Upper lobe of left lung (tissue), 6 donors: ENCODE measurements around the gene SETD5. TPM values are rescaled to one million over a fixed set of nuclear protein-coding genes. Genes with fewer than 3 reads are reported as not detected.

ENCODE experiments used
- ATAC-seq, 2 donors: fragments of 200-7000 bp; cut with Tn5 transposase; one replicate each; pipeline ENCODE4 v1.9.1; 2022; ENCODE audit warnings: mild to moderate bottlenecking in 2 of 2, moderate library complexity in 2 of 2; ENCODE audit not compliant: low FRiP score in 2 of 2
- DNase-seq, 2 donors: peaks; one replicate each; pipeline ENCODE4 v3.0.0-alpha.2; 2019 to 2020
- H3K27ac ChIP-seq, 4 donors: fragments of 200-600 bp; sonication (generic); one replicate each; pipeline ENCODE4 v1.5.1; 2016 to 2019
- H3K27me3 ChIP-seq, 4 donors: fragments of 200-600 bp; sonication (generic); one replicate each; pipeline ENCODE4 v1.5.1; 2017 to 2019
- H3K36me3 ChIP-seq, 4 donors: fragments of 200-600 bp; sonication (generic); one replicate each; pipeline ENCODE4 v1.5.1; 2016 to 2019
- H3K4me1 ChIP-seq, 4 donors: fragments of 200-600 bp; sonication (generic); one replicate each; pipeline ENCODE4 v1.5.1; 2018 to 2019
- H3K4me3 ChIP-seq, 4 donors: fragments of 200-600 bp; sonication (generic); one replicate each; pipeline ENCODE4 v1.5.1; 2017 to 2019; ENCODE audit warnings: mild to moderate bottlenecking in 2 of 4, moderate library complexity in 1 of 4
- H3K9me3 ChIP-seq, 4 donors: fragments of 200-600 bp; sonication (generic); one replicate each; pipeline ENCODE4 v1.5.1; 2018 to 2019
- CTCF ChIP-seq, 6 experiments: fragments of 450-650 bp in 4 of 6; fragments of 200-600 bp in 2 of 6; sonication (generic) in 2 of 6; IDR thresholded peaks; one replicate each; pipeline ENCODE4 v1.5.1; 2016 to 2019; ENCODE audit warnings: antibody characterized with exemption in 6 of 6
- EP300 ChIP-seq, 4 donors: sonication (generic); formaldehyde crosslinking; IDR thresholded peaks; one replicate each; pipeline ENCODE4 v1.5.1; 2017; ENCODE audit warnings: antibody characterized with exemption in 4 of 4, control low read depth in 2 of 4
- POLR2A ChIP-seq, 4 donors: fragments of 450-650 bp; IDR thresholded peaks; one replicate each; pipeline ENCODE4 v1.5.1; 2016 to 2017; ENCODE audit warnings: antibody characterized with exemption in 4 of 4, mild to moderate bottlenecking in 2 of 4
- POLR2AphosphoS5 ChIP-seq, 2 donors: sonication (generic); formaldehyde crosslinking; IDR thresholded peaks; one replicate each; pipeline ENCODE4 v1.5.1; 2017; ENCODE audit warnings: antibody characterized with exemption in 2 of 2
- whole genome bisulfite sequencing, 2 donors: methylation state at CpG; one replicate each; pipeline ENCODE4 v1.1.5; 2017 to 2018; 5-methylcytosine and 5-hydroxymethylcytosine counted together
- total RNA-seq, 6 donors: library from RNA; depleted of rRNA in 4 of 6; stranded (reverse); fragments of >200 nt in 4 of 6; gene quantifications; one replicate each; pipeline versions ENCODE4 v1.1.0 to v1.2.1, GENCODE V29; 2016 to 2021
- donor health status: DM: no; HTN: no; CAD: no; lungs with moderate emphysema.
- donor health status: DM: no; HTN: yes; CAD: no; lungs with severe emphysema.

Gene SETD5
- total RNA-seq, 6 donors from 2014 or later: 75.1 to 213 (median 113) TPM

GRCh38 chr3:9395570-9396300 is 1.7 kb upstream of the SETD5 start:
- 10 to 11% methylated on average over 14 of the region's 15 CpGs for WGBS, 2 donors
- Histone ChIP-seq H3K27ac (peak overlapping the region; percentile 99 to 100 (median 100)), H3K9me3 (no peaks in the 10 kb centered on the region), H3K36me3 (peaks cover 7 to 38% (median 14%) of the 10 kb centered on the region in 4 donors), H3K27me3 (no peaks in the 10 kb centered on the region), H3K4me3 (peak overlapping the region; percentile 55 to 88 (median 80)), H3K4me1 (peaks cover 50 to 68% (median 55%) of the 10 kb centered on the region in 4 donors)
- DNase-seq (no peak), ATAC-seq (no peak)
- TF ChIP-seq POLR2AphosphoS5 (IDR thresholded peaks at IDR 0.05): peak in 1 of 2 donors; percentile 70
- no peak for TF ChIP-seq CTCF (IDR thresholded peaks at IDR 0.05)

- H3K27ac ChIP-seq: peak overlapping the region; percentile 99 to 100 (median 100)
- WGBS, 2 donors: 0 to 1% methylated on average over 3 to 14 of the region's 25 CpGs
- ATAC-seq: peak; percentile 72 to 83
- no peaks in the 10 kb centered on the region for H3K27me3 ChIP-seq
- peak in 1 of 2 donors; percentile 96 for DNase-seq
- no peaks in the 10 kb centered on the region for H3K9me3 ChIP-seq
- peak in 2 of 4 donors; percentile 48 to 59 for TF ChIP-seq POLR2A (IDR thresholded peaks at IDR 0.05)
- no peak for TF ChIP-seq CTCF (IDR thresholded peaks at IDR 0.05)
- peak in 1 of 2 donors; percentile 53 for TF ChIP-seq POLR2AphosphoS5 (IDR thresholded peaks at IDR 0.05)
- TF ChIP-seq EP300 (IDR thresholded peaks at IDR 0.05): peak in 1 of 4 donors; percentile 33
- H3K4me3 ChIP-seq: peak overlapping the region; percentile 55 to 88 (median 80)
- H3K36me3 ChIP-seq: peaks cover 1 to 33% (median 8%) of the 10 kb centered on the region in 4 donors
- peaks cover 53 to 72% (median 58%) of the 10 kb centered on the region in 4 donors for H3K4me1 ChIP-seq
Observed at GRCh38 chr3:9396301-9396631, 1.1 kb upstream of the SETD5 start.

- Histone ChIP-seq H3K4me3 (peak overlapping the region; percentile 41 to 88 (median 80)), H3K27me3 (no peaks in the 10 kb centered on the region), H3K36me3 (peaks cover 0 to 28% (median 6%) of the 10 kb centered on the region in 4 donors), H3K4me1 (peaks cover 53 to 72% (median 58%) of the 10 kb centered on the region in 4 donors), H3K9me3 (no peaks in the 10 kb centered on the region), H3K27ac (peak overlapping the region; percentile 99 to 100 (median 100))
- TF ChIP-seq CTCF (IDR thresholded peaks at IDR 0.05) (no peak), POLR2AphosphoS5 (IDR thresholded peaks at IDR 0.05) (peak in 1 of 2 donors; percentile 66), EP300 (IDR thresholded peaks at IDR 0.05) (peak in 1 of 4 donors; percentile 64), POLR2A (IDR thresholded peaks at IDR 0.05) (peak in 1 of 4 donors; percentile 26)
- WGBS, 2 donors: 0 to 1% methylated on average over 20 to 40 of the region's 71 CpGs
- peak; percentile 98 to 100 for DNase-seq
- peak; percentile 90 to 97 for ATAC-seq
Observed at GRCh38 chr3:9396632-9397331, 633 bp upstream of the SETD5 start.

GRCh38 chr3:9397906-9398699 is 688 bp downstream of the SETD5 start:
- H3K4me3 ChIP-seq: peak overlapping the region; percentile 74 to 88 (median 80)
- ATAC-seq: no peak
- H3K27ac ChIP-seq: peak overlapping the region; percentile 99 to 100 (median 100)
- H3K4me1 ChIP-seq: peaks cover 54 to 72% (median 61%) of the 10 kb centered on the region in 4 donors
- H3K9me3 ChIP-seq: no peaks in the 10 kb centered on the region
- H3K27me3 ChIP-seq: no peaks in the 10 kb centered on the region
- peaks cover 0 to 17% (median 6%) of the 10 kb centered on the region in 4 donors for H3K36me3 ChIP-seq
- TF ChIP-seq CTCF (IDR thresholded peaks at IDR 0.05) (no peak), POLR2A (IDR thresholded peaks at IDR 0.05) (peak in 2 of 4 donors; percentile 7 to 19)
- DNase-seq: peak in 1 of 2 donors; percentile 44
- 1 to 2% methylated on average over 33 to 34 of the region's 47 CpGs for WGBS, 2 donors
